H9 (cell line): ENCODE results near the gene CADM1. TPM values are rescaled to one million over a fixed set of nuclear protein-coding genes. Genes with fewer than 3 reads are reported as not detected.

Source experiments
- DNase-seq: peaks from one replicate; pipeline ENCODE4 v3.0.0-alpha.2; 2017
- H2AFZ ChIP-seq: one replicate; pipeline ENCODE4 v1.6.1; 2013; ENCODE audit warnings: mild to moderate bottlenecking, low read length, control low read depth, moderate library complexity
- H2AK5ac ChIP-seq: 2 replicates; pipeline ENCODE4 v1.6.1; 2013; ENCODE audit warnings: low read length, control low read depth, mixed read lengths; ENCODE audit not compliant: insufficient read length
- H2BK120ac ChIP-seq: one replicate; pipeline ENCODE4 v1.6.1; 2013; ENCODE audit warnings: low read depth, mild to moderate bottlenecking, low read length, control low read depth, inconsistent platforms; ENCODE audit not compliant: poor library complexity, severe bottlenecking
- H2BK12ac ChIP-seq: 2 replicates; pipeline ENCODE4 v1.6.1; 2013; ENCODE audit warnings: low read length, control low read depth, mixed read lengths, low read depth; ENCODE audit not compliant: insufficient read length
- H2BK15ac ChIP-seq: 2 replicates; pipeline ENCODE4 v1.6.1; 2013; ENCODE audit warnings: low read depth, low read length, control low read depth
- H2BK20ac ChIP-seq: one replicate; pipeline ENCODE4 v1.6.1; 2013; ENCODE audit warnings: low read depth, mild to moderate bottlenecking, low read length, control low read depth, inconsistent platforms; ENCODE audit not compliant: poor library complexity, severe bottlenecking
- H2BK5ac ChIP-seq: 2 replicates; pipeline ENCODE4 v1.6.1; 2013; ENCODE audit warnings: low read length, control low read depth, mixed read lengths; ENCODE audit not compliant: insufficient read length
- H3K14ac ChIP-seq: 2 replicates; pipeline ENCODE4 v1.6.1; 2013; ENCODE audit warnings: low read length, control low read depth; ENCODE audit not compliant: insufficient read depth
- H3K18ac ChIP-seq: 2 replicates; pipeline ENCODE4 v1.6.1; 2013; ENCODE audit warnings: low read depth, mild to moderate bottlenecking, mixed read lengths, low read length, control low read depth; ENCODE audit not compliant: insufficient read length
- H3K23ac ChIP-seq: 2 replicates; pipeline ENCODE4 v1.6.1; 2013; ENCODE audit warnings: low read length, control low read depth, mixed read lengths, low read depth; ENCODE audit not compliant: insufficient read length
- H3K23me2 ChIP-seq: 2 replicates; pipeline ENCODE4 v1.6.1; 2013; ENCODE audit warnings: low read depth, mild to moderate bottlenecking, mixed read lengths, low read length, control low read depth; ENCODE audit not compliant: insufficient read length, poor library complexity, severe bottlenecking
- H3K27ac ChIP-seq: 2 replicates; pipeline ENCODE4 v1.5.1; 2013; ENCODE audit warnings: low read length, control low read depth, mixed read lengths, low read depth; ENCODE audit not compliant: insufficient read length
- H3K27me3 ChIP-seq: 2 replicates; pipeline ENCODE4 v1.6.1; 2013; ENCODE audit warnings: low read length, control low read depth, inconsistent platforms; ENCODE audit not compliant: insufficient read depth
- H3K4ac ChIP-seq: 2 replicates; pipeline ENCODE4 v1.6.1; 2013; ENCODE audit warnings: low read depth, mild to moderate bottlenecking, control low read depth, inconsistent platforms, low read length, moderate library complexity
- H3K4me1 ChIP-seq: 2 replicates; pipeline ENCODE4 v1.6.1; 2013; ENCODE audit warnings: low read length, control low read depth, inconsistent platforms; ENCODE audit not compliant: insufficient read depth
- H3K4me2 ChIP-seq: 2 replicates; pipeline ENCODE4 v1.6.1; 2013; ENCODE audit warnings: low read length, control low read depth, mixed read lengths; ENCODE audit not compliant: insufficient read length, insufficient read depth
- H3K56ac ChIP-seq: 2 replicates; pipeline ENCODE4 v1.6.1; 2013; ENCODE audit warnings: low read depth, mild to moderate bottlenecking, mixed read lengths, low read length, control low read depth; ENCODE audit not compliant: insufficient read length
- H3K79me1 ChIP-seq: 2 replicates; pipeline ENCODE4 v1.6.1; 2013; ENCODE audit warnings: low read depth, mild to moderate bottlenecking, moderate library complexity, low read length, control low read depth, inconsistent platforms; ENCODE audit not compliant: insufficient read depth, poor library complexity, severe bottlenecking
- H3K79me2 ChIP-seq: 2 replicates; pipeline ENCODE4 v1.6.1; 2013; ENCODE audit warnings: low read length, control low read depth, inconsistent platforms; ENCODE audit not compliant: insufficient read depth
- H3K9ac ChIP-seq: 2 replicates; pipeline ENCODE4 v1.6.1; 2013; ENCODE audit warnings: low read length, control low read depth, mixed read lengths; ENCODE audit not compliant: insufficient read length; ENCODE audit errors: extremely low read depth
- H3K9me3 ChIP-seq: one replicate; pipeline ENCODE4 v1.6.1; 2013; ENCODE audit warnings: low read depth, low read length, inconsistent platforms; ENCODE audit not compliant: control insufficient read depth
- H3T11ph ChIP-seq: one replicate; pipeline ENCODE4 v1.6.1; 2013; ENCODE audit warnings: mild to moderate bottlenecking, low read length, control low read depth, inconsistent platforms
- H4K20me1 ChIP-seq: one replicate; pipeline ENCODE4 v1.6.1; 2013; ENCODE audit not compliant: control insufficient read depth, insufficient read length, insufficient read depth
- H4K5ac ChIP-seq: 2 replicates; pipeline ENCODE4 v1.6.1; 2013; ENCODE audit warnings: low read depth, mild to moderate bottlenecking, mixed read lengths, low read length, control low read depth; ENCODE audit not compliant: insufficient read length
- H4K8ac ChIP-seq: replicated peaks from 2 replicates; pipeline ENCODE4 v1.6.1; 2013; ENCODE audit warnings: low read length, control low read depth, mixed read lengths, low read depth; ENCODE audit not compliant: insufficient read length
- H4K91ac ChIP-seq: 2 replicates; pipeline ENCODE4 v1.6.1; 2013; ENCODE audit warnings: low read depth, mild to moderate bottlenecking, moderate library complexity, mixed read lengths, low read length, control low read depth; ENCODE audit not compliant: insufficient read length
- H3K27ac Mint-ChIP-seq, 3 experiments: 2 replicates in 2 of 3; 3 replicates in 1 of 3; pipeline ENCODE4 v1.8.0; 2020 to 2021; ENCODE audit warnings: mixed read lengths in 3 of 3, mild to moderate bottlenecking in 1 of 3, moderate library complexity in 1 of 3
- H3K27me3 Mint-ChIP-seq: 2 replicates; pipeline ENCODE4 v1.8.0; 2021; ENCODE audit warnings: low read depth, mild to moderate bottlenecking, moderate library complexity, mixed read lengths
- H3K36me3 Mint-ChIP-seq, 3 experiments: 2 replicates in 2 of 3; 3 replicates in 1 of 3; pipeline ENCODE4 v1.8.0; 2020 to 2021; ENCODE audit warnings: low read depth in 3 of 3, mixed read lengths in 3 of 3; ENCODE audit not compliant: insufficient read depth in 1 of 3
- H3K4me1 Mint-ChIP-seq, 2 experiments: 2 replicates each; pipeline ENCODE4 v1.8.0; 2020; ENCODE audit warnings: mixed read lengths in 2 of 2
- H3K4me3 Mint-ChIP-seq, 2 experiments: 2 replicates in 1 of 2; 3 replicates in 1 of 2; pipeline ENCODE4 v1.8.0; 2020 to 2021; ENCODE audit warnings: mild to moderate bottlenecking in 2 of 2, mixed read lengths in 2 of 2, moderate library complexity in 1 of 2
- H3K9me3 Mint-ChIP-seq, 2 experiments: 2 replicates in 1 of 2; 3 replicates in 1 of 2; pipeline ENCODE4 v1.8.0; 2020; ENCODE audit warnings: mild to moderate bottlenecking in 2 of 2, mixed read lengths in 2 of 2, moderate library complexity in 1 of 2
- WGBS: extraction: QIAGEN DNeasy Blood & Tissue Kit; methylation state at CpG from one replicate; pipeline ENCODE4 v1.1.7; 2013; ENCODE audit warnings: missing lambda C conversion rate, low lambda C conversion rate, mixed read lengths; ENCODE audit not compliant: insufficient read length; ENCODE audit errors: extremely low coverage; 5-methylcytosine and 5-hydroxymethylcytosine counted together
- total RNA-seq: library from RNA; stranded (reverse); gene quantifications from 2 replicates; pipeline ENCODE4 v1.2.1, GENCODE V29; 2021
- TF ChIP-seq, protein P1 (sequence below): fragments of 200-600 bp; sonication (generic); conservative IDR thresholded peaks from 3 replicates; pipeline ENCODE4 v1.8.0; 2021; ENCODE audit warnings: antibody characterized with exemption, mild to moderate bottlenecking

The CADM1 gene
- total RNA-seq, 1 experiment from 2014 or later, result 11.9 TPM

GRCh38 chr11:115544422-115544948 is 40.3 kb upstream of the CADM1 start:
- Histone ChIP-seq H2AFZ (no peak overlapping the region), H3K79me1 (no peaks in the 10 kb centered on the region), H4K91ac (no peak overlapping the region), H4K8ac (no peak overlapping the region), H3K23ac (no peak overlapping the region), H3K4me1 (peaks cover 10% of the 10 kb centered on the region; the same call in 1 of the 2 replicates), H2AK5ac (no peak overlapping the region), H3K56ac (no peak overlapping the region), H4K20me1 (no peaks in the 10 kb centered on the region), H3K9me3 (no peaks in the 10 kb centered on the region), H2BK20ac (no peak overlapping the region), H2BK5ac (no peak overlapping the region), H4K5ac (no peak overlapping the region), H2BK15ac (no peak overlapping the region), H3K9ac (no peak overlapping the region), H2BK120ac (no peak overlapping the region), H3K4ac (no peak overlapping the region), H3K4me2 (no peak overlapping the region), H3K14ac (no peak overlapping the region), H2BK12ac (no peak overlapping the region), H3T11ph (no peak overlapping the region), H3K27ac (no peak overlapping the region), H3K79me2 (no peaks in the 10 kb centered on the region), H3K27me3 (no peaks in the 10 kb centered on the region), H3K18ac (no peak overlapping the region), H3K23me2 (no peaks in the 10 kb centered on the region)
- H3K9me3 Mint-ChIP-seq, result no peaks in the 10 kb centered on the region
- TF ChIP-seq, protein P1, sequence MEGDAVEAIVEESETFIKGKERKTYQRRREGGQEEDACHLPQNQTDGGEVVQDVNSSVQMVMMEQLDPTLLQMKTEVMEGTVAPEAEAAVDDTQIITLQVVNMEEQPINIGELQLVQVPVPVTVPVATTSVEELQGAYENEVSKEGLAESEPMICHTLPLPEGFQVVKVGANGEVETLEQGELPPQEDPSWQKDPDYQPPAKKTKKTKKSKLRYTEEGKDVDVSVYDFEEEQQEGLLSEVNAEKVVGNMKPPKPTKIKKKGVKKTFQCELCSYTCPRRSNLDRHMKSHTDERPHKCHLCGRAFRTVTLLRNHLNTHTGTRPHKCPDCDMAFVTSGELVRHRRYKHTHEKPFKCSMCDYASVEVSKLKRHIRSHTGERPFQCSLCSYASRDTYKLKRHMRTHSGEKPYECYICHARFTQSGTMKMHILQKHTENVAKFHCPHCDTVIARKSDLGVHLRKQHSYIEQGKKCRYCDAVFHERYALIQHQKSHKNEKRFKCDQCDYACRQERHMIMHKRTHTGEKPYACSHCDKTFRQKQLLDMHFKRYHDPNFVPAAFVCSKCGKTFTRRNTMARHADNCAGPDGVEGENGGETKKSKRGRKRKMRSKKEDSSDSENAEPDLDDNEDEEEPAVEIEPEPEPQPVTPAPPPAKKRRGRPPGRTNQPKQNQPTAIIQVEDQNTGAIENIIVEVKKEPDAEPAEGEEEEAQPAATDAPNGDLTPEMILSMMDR, result no peak
- no peak overlapping the region for H3K4me3 Mint-ChIP-seq
- H3K4me1 Mint-ChIP-seq, result peaks cover 20 to 24% of the 10 kb centered on the region in 2 experiments
- H3K27ac Mint-ChIP-seq, result no peak overlapping the region
- no CpG with 5 or more reads among the region's 2 CpGs for WGBS
- H3K27me3 Mint-ChIP-seq, result peaks cover 7% of the 10 kb centered on the region
- H3K36me3 Mint-ChIP-seq, result no peaks in the 10 kb centered on the region
- no peak for DNase-seq
